ENCODE measurements around the gene DYNC1LI1.
"Not testable (repeated sequence)": the region's sequence is repeated elsewhere in the genome, so short reads cannot be mapped to it uniquely, and the experiment has no call there.

Gene DYNC1LI1

DNA sequence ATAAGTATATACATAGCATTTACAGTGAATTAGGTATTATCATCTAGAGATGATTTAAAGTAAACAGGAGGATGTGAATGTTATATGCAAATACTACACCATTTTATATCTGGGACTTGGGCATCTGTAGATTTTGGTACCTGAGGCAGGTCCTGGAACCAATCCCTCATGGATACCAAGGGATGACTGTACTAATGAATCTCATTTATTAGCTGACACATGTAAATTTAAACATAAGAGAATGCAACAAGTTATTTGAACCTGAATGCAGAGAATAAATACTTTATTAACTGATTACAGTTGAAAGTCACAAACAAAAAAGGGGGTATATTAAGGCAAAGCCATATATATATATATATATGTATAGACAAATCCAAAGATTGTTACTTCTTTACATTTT lies 44.9 kb downstream of the DYNC1LI1 start:
- DNase-seq: no peak

DNA sequence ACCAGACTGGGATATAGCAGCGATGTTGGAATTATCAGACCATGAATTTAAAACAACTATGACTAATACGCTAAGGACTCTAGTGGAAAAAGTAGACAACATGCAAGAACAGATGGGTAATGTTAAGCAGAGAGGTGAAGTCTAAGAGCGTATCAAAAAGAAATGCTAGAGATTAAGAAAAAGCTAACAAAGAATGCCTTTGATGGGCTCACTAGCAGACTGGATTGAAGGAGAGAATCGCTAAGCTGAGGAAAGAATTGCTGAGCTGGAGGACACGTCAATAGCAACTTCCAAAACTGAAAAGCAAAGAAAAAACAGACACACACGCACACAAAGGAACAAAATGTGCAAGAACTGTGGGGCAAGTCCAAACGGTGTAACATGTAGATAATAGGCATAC lies 48.0 kb downstream of the DYNC1LI1 start:
- DNase-seq: no peak

DNA sequence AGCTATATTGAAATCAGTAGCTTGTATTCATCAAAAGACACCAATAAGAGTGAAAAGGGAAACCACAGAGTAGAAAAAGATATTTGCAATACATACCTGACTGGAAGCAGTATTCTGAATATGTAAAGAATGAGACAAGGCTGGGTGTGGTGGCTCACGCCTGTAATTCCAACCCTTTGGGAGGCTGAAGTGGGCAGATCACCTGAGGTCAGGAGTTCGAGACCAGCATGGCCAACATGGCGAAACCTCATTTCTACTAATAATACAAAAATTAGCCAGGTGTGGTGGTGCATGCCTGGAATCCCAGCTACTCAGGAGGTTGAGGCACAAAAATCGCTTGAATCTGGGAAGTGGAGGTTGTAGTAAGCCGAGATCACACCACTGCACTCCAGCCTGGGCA lies 51.7 kb downstream of the DYNC1LI1 start:
- DNase-seq: not testable (repeated sequence)

GRCh38 chr3:32516751-32517150 lies 53.9 kb downstream of the DYNC1LI1 start:
- not testable (repeated sequence) for DNase-seq

- DNase-seq: no peak
Observed at GRCh38 chr3:32511005-32511404, 59.7 kb downstream of the DYNC1LI1 start.

GRCh38 chr3:32510075-32510724 lies 60.5 kb downstream of the DYNC1LI1 start:
- DNase-seq: peak; percentile 71

DNA sequence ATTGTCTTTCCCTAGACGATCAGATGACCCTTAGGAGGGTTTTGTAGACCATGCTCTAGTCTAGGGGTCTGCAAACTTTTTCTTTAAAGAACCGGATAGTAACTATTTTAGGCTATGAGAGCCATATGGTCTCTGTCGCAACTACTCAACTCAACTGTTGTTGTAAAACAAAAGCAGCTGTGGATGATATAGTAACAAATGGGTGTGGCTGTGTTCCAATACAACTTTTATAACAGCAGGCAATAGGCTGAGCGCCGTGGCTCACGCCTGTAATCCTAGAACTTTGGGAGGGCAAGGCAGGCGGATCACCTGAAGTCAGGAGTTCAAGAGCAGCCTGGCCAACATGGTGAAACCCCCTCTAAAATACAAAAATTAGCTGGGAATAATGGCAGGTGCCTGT lies 61.9 kb downstream of the DYNC1LI1 start:
- no peak for DNase-seq

GRCh38 chr3:32506466-32506865 lies 64.2 kb downstream of the DYNC1LI1 start:
- DNase-seq: no peak

DNA sequence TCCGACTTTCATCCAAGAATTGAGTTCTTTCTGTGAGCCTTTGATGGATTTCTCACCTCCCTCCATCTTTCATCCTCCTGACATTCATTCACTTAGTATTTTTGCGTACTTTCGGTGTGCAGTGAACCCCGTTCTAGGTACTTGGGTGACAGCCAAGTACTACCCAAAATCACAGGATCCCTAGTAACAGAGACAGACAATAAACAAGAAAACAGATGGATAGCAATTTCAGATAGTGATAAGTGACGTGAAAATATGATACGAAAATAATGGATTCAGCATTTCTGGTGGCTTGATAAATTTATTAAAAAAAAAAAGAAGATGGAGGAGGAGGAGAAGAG lies 67.7 kb downstream of the DYNC1LI1 start:
- no peak for DNase-seq

DNA sequence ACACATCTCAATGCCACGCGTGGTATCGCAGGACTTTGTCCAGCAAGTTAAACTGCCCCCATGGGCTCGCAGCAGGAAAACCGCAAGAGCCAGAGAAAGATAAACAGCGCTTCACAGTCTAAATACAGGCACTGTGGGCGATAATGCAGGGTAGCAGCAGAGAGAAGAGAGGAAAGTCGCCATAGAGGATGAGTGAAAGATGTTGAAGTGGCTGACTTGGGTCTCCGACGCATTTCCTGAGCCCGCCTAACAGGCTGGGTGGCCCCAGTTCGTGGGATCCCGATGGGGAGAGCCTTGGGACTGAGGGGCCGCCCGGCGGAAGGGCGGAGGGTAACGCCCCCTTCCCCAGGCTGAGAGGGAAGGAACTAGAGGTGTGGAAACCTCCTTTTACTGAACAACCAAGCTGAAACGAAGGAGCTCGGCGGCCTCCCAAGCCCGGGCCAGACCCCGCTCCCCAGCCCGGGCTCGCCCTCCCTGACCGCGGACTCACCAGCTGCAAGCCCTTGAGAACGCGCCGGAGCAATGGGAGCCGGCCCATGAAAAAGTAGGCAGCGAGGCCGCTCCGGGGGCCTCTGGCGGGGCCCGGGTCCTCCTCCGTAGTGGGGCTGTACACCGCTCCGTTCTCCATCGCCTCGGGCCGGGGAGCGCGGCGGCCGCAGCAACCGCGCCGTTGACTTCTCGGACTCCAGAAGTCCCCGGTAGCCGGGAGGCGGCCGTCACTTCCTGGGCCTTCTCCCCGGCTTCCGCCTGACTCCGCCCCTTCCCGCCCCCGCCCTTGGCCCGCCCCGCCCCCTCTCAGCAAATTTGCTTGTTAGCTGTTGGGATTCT lies 68.3 kb downstream of the DYNC1LI1 start, which contains the start of gene CMTM6:
Gene CMTM6 (minus strand): TSS at position 735 of the 828 bp plus-strand sequence. CDS start 107 bp downstream, at position 628.
- peak; percentile 89 for DNase-seq

DNA sequence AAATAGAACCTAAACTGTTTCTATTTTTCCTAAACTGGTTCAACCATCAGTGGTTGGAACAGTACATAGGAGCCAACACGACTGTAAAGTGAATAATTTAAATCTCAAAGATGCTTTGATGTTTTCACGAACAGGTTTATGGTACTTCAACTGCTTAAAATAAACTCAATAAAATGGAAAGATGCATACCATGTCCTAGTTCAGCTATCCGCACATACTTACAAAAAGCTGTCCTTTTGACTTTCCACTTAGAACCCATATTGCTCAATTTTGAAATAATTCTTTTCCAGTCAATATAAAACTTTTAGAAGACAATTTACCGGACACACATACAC lies 68.9 kb downstream of the DYNC1LI1 start:
- no peak for DNase-seq

DNA sequence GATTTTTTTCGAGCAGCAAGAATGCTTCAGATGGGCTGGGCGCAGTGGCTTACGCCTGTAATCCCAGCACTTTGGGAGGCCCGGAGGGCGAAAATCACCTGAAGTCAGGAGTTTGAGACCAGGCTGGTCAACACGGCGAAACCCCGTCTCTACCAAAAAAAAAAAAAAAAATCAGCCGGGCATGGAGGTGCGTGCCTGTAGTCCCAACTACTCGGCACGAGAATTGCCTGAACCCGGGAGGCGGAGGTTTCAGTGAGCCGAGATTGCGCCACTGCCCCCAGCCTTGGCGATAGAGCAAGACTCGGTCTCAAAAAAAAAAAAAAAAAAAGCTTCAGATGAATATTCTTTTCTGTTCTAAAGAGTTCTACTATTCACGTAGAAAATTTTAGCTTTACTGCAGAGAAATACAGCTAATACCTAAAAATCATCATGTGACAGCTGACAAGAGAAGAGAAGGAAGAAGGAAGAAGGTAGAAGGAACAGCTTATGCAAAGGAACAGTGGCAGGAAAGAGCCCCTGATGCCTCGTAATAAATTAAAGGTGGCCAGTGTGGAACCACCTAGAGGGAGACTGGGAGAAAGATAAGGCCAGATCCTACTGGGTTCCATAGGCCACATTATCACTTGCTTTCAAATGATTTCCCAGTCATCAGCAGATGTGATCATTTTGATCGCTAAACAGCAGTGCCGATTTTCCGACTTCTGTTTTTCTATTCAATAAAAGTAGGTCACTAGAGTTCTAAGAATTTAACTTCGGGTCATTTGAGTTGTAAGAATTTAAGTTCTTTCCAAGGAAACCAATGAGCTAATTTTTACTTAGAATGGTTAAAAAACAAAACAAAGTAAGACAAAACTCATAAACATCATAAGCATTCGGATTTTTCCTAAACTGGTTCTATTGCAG lies 69.5 kb downstream of the DYNC1LI1 start:
- DNase-seq: no peak

DNA sequence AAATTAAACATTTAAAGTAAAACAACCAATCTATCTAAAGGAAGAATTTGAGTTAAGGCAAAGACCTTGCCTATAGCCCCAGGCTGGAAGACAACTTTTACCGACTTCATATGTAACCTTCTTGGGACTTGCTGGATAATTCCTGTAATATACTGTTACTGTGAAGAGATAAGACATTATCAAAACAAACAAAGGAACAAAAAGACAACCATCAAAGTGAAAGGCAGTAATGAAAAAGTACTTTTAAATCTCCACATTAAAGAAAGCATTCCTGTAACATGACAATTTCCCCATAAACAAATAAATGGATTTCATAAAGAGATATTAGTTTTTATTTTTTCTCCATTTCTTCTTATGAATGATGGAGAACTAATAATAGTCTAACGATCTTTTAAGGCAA lies 70.4 kb downstream of the DYNC1LI1 start:
- DNase-seq: no peak

DNA sequence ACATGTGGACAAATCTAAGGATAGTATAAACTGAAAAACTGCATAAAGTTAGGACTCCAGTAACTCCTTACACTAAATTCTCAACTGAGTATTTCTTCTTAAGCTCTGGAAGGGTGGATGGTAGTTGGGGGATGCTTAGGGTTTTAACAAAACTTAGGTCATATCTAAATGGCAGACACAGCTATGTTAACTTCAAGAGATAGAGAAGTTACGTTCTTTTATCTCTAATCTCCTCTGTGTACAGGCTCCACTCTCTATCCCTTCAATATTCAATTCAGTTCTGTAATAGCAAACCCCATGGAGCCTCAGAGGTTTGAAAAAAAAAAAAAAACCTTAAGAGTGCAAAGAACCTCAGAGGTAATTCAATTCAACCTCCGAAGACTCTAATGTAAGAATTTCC lies 71.1 kb downstream of the DYNC1LI1 start:
- DNase-seq: no peak

DNA sequence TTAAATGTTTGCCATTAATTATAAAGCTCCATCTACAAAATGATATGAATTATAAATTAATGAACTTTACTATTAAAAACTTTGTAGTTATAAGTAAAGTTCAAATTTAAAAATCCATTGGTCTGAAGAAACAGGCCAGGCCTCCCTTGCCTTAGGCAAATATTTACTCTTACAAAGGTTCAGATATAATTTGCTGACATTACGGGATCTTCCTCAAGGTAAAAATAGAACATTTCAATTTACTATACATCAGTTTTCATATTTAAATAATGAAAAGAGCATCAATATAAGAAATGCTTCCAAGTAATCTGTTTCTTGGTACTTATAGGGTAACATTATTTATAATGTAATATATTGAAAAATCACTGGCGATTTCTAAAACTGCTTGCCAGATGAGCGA lies 71.7 kb downstream of the DYNC1LI1 start:
- DNase-seq: no peak

DNA sequence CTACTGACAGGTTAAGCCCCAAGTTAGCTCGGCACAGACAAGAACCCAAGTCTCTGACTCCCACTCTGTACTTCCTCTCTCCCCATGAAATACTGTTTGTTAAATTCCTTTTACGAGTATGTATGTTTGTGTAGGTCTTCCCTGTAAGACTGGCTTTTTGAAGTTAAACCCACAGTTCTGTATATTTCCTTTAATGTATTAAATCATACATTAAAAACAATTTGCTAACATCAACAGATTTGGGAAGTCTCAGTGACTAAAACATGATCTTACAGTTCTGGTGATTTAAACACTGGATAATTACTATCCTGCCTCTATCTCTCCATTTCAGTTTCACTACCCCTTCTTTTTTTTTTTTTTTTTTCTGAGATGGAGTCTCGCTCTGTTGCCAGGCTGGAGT lies 72.4 kb downstream of the DYNC1LI1 start:
- no peak for DNase-seq

GRCh38 chr3:32495609-32496008 lies 75.0 kb downstream of the DYNC1LI1 start:
- no peak for DNase-seq

- no peak for DNase-seq
Observed at GRCh38 chr3:32495085-32495484, 75.6 kb downstream of the DYNC1LI1 start.

DNA sequence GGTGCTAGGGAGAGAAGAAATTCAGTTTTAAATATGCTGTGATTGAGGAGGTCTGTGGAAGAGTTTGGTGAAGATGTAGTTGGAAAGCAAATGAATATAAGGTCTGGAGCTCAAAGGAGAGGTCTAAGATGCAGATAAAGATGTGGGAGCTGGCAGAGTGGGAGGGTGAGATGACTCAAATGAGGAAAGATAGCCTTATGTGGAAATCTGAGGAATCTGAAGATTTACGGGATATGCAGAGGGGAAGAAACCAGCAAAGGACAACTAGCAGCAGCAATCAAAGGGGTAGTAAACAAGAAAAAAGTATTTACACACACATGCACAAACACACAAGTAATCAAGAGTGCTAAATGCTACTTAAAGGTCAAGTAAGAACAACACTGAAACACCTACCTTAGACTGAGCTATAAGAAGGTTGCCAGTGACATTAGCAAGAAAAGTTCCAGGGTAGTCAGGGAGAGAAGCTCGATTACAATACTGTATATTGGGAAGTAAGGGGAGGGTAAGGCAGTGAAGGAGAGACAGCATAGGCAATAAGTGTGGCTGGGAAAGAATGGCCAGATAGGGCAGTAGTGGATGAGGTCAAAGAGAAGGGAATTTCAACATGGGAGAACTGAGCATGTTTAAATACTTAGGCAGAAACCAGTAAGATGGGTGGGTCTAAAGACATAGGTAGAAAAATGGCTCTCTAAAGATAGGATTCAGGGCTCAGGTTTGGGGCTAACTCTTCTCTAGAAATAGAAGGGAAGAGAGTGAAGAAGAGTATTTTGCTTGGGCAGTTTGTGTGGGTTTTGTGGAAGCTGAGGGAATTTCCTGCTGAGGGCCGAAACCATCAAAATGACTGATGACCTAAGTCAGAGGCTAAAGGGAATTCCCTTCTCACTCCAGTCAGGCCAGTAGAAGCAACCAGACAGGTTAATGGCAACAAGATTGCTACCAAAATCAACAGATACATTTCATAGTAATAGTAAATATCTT lies 76.9 kb downstream of the DYNC1LI1 start:
- DNase-seq: no peak

- no peak for DNase-seq
Observed at GRCh38 chr3:32492684-32493436, 77.8 kb downstream of the DYNC1LI1 start.

GRCh38 chr3:32488474-32489008 lies 82.1 kb downstream of the DYNC1LI1 start:
- DNase-seq: no peak
